Tongue (tissue), 2 donors: ENCODE measurements around the gene DNAH3. TPM values are rescaled to one million over a fixed set of nuclear protein-coding genes. Genes with fewer than 3 reads are reported as not detected.
"Not testable (repeated sequence)": the region's sequence is repeated elsewhere in the genome, so short reads cannot be mapped to it uniquely, and the experiment has no call there.

ENCODE experiments used
- DNase-seq: peaks from one replicate; pipeline ENCODE4 v3.0.0-alpha.2; 2015
- total RNA-seq: library from RNA; depleted of rRNA; stranded (reverse); fragments of >200 nt; gene quantifications from one replicate; pipeline ENCODE4 v1.2.3, GENCODE V29; 2014

The DNAH3 gene
- total RNA-seq, 1 donor from 2014 or later: 1.7 TPM

DNA sequence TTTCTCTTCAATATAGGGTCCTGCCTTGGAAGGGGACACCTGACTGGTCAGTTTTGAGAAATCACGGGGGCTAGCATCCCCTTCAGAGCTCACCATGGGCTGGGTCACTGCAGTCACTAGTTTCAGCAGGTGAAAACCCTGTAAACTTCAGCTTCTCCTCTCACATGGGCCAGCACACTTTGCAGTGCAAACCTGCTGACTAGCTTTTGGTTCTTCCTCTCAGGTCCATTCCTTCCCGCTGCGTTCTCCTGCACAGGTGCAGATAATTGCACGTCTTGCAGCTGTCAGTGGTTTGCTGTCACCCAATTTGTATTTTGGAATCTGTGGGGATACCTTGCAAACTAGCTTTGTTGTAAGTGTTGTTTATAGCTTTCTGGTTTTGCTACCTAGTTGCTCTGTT is 154.9 kb downstream of the DNAH3 start:
- DNase-seq: no peak

- not testable (repeated sequence) for DNase-seq
These were observed 161.1 kb downstream of the DNAH3 start for GRCh38 chr16:20989496-20990070.

GRCh38 chr16:20987049-20987448 is 163.6 kb downstream of the DNAH3 start:
- no peak for DNase-seq

GRCh38 chr16:20984019-20984418 is 166.6 kb downstream of the DNAH3 start:
- no peak for DNase-seq

GRCh38 chr16:20976576-20976975 is 174.1 kb downstream of the DNAH3 start:
- DNase-seq: no peak

GRCh38 chr16:20973201-20973600 is 177.4 kb downstream of the DNAH3 start:
- DNase-seq: not testable (repeated sequence)

- DNase-seq: no peak
These were observed 179.2 kb downstream of the DNAH3 start for GRCh38 chr16:20971401-20971800.

- DNase-seq: no peak
These were observed 181.3 kb downstream of the DNAH3 start for GRCh38 chr16:20969386-20969785.

GRCh38 chr16:20968765-20969164 is 181.9 kb downstream of the DNAH3 start:
- DNase-seq: no peak

- DNase-seq: no peak
These were observed 189.7 kb downstream of the DNAH3 start for GRCh38 chr16:20960899-20961298.

GRCh38 chr16:20957153-20957552 is 193.5 kb downstream of the DNAH3 start:
- no peak for DNase-seq

DNA sequence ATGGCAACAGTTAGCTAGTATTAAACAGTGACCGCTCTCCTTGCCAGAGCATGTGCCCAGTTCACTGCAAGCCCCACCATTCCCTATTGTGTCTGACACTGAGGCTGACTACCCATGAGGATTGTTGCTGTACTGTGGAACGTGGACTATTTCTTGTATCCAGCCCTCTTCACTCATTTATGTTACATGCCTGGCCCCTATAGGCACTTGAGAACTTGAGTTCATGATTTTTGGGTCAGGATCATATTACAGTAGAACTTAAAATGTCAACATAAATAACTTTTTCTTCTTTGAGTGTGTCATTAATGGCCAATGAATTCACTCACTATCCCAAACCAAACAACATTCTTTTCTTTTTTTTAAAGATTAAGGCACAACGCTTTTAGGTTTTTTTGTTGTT is 194.3 kb downstream of the DNAH3 start:
- no peak for DNase-seq

DNA sequence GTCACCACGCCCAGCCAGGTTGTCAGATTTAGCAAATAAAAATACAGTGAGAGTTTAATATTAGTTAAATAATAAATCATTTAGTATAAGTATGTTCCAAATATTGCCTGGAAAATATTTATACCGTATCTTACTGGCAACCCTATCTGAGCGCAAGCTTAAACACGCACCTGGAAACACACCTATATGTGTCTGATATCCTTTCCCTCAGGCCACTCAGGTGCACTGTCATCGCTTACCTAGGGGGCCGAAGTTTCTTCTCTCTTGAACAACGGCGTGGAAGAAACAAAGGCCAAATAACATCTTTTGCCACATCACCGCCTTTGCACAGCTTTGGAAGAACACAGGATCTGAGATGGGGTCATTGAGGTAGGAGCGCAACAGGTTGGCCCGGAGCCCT is 196.1 kb downstream of the DNAH3 start:
- DNase-seq: no peak

DNA sequence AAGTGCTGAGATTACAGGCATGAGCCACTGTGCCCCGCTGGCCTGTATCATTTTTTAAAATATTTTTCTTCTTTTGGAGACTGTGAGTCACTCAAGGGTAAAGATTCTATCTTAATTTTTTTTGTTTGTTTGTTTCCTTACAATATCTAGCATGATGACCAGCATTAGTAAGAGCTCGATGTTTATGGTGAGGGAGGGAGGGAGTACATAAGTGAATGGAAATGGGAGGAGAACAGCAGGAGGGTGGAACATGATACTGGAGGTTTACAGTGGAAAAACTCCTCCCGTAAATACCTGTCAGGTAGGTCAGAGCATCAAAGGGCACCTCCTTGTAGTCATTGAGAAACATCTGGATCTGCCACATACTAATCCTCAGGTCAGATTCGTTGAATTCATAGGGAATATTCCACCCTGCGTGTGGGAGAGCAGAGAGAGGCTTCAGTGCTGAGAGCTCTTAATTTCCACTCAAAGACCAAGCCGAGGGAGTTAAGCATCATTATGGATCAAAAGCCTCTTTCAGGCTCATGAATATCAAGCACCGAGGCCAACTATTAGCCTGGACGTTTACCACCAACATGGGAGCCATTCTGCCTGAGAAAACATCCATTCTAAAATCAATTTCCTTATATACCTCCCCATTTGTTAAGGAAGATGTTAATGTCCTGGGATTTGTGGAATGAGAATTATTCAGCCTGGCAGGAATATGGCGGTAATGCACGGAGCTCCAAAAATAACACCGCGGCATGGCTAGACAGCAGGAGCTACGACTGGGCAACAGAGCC is 198.3 kb downstream of the DNAH3 start:
- DNase-seq: no peak

DNA sequence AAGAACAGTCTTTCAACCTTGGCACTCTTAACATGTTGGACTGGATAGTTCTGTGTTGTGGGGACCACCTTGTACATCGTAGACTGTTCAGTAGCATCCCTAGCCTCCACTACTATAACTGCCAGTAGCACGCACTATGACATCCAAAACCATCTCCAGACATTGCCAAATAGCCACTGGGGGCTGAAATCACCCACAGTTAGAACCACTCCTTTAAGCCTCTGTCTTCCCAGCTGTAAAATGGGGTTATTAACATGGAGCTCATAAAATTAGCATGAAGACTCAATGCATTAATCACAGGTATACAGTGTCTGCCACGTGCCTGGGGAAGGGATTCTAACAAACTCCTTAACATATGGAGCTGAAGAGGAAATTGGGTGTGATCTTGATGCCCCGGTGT is 200.4 kb downstream of the DNAH3 start:
- DNase-seq: no peak

DNA sequence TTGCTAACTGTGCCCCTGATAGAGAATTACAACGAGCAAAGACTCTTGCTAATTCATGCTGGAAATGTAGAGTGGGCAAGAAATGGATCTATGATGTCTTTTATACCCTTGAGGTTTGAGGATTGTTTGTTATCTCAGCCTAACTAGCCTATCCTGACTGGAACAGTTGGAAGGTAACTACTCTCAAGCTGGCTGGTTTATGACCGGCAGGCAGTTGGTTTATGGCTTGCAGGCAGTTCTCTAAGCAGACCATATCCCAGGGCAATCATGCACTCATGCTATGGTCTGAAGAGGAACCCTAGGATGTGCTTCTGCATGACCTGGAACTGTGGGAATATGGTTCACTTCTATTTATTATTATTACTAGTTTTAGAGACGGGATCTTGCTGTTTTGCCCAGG is 201.0 kb downstream of the DNAH3 start:
- DNase-seq: no peak

DNA sequence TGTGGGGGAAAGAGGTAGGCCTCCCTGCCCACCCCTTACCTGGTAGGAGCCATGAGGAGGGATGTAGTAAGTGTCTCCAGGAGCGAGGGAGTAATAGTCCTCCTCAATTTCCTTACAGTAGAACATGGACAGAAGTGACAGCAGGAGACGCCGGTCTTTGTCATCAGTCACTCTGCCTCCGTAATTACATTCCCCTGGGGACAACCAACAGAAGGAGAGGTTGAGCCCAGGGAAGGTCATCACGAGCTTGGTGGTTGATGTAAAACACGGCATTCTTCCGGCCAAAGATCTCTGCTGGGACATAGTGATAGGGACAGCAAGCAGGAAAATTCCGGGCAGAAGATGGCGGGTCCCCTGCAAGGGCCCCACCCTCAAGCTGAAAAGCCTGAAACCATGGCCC is 202.2 kb downstream of the DNAH3 start:
- no peak for DNase-seq

DNA sequence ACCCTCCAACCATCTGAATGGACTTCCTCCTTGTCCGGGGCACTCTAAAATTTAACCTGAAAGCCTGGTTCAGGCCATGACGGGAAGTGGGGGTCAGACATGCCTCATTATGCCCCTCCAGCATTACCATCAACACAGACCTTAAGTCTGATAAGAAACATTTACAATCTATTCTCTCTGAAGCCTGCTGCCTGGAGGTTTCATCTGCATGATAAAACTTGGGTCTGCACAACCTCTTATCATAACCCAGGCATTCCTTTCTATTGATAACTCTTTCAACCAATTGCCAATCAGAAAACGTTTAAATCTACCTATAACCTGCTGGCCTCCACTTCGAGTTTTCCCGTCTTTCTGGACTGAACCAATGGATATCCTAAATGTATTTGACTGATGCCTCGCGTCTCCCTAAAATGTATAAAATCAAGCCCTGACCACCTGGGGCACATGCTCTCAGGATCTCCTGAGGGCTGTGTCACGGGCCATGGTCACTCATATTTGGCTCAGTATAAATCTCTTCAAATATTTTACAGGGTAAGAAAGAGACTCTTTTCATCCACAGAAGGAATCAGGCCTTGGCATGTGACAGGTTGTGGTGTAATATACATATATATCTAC is 204.5 kb downstream of the DNAH3 start:
- DNase-seq: no peak

- not testable (repeated sequence) for DNase-seq
These were observed 205.1 kb downstream of the DNAH3 start for GRCh38 chr16:20945575-20945875.

- DNase-seq: no peak
These were observed 205.6 kb downstream of the DNAH3 start for GRCh38 chr16:20944861-20945574.

- no peak for DNase-seq
These were observed 208.4 kb downstream of the DNAH3 start for GRCh38 chr16:20942256-20942655.

- no peak for DNase-seq
These were observed 209.1 kb downstream of the DNAH3 start for GRCh38 chr16:20941636-20941926.

GRCh38 chr16:20940871-20941635 is 209.6 kb downstream of the DNAH3 start:
- no peak for DNase-seq
